Activated CD4-positive, alpha-beta T cell treated with anti-CD3 and anti-CD28 coated beads, Interleukin-10, Interleukin-2, amounts not matched to agents 100 ng/mL and 50 ng/mL, durations not matched to agents 16 hours and 8 hours (primary cell): Measurements from ENCODE around the gene ORAI1.
"Not testable (repeated sequence)": the region's sequence is repeated elsewhere in the genome, so short reads cannot be mapped to it uniquely, and the experiment has no call there.

Experiments used
- DNase-seq: peaks from one replicate; pipeline ENCODE4 v3.0.0-alpha.2; 2020

ORAI1 gene

DNA sequence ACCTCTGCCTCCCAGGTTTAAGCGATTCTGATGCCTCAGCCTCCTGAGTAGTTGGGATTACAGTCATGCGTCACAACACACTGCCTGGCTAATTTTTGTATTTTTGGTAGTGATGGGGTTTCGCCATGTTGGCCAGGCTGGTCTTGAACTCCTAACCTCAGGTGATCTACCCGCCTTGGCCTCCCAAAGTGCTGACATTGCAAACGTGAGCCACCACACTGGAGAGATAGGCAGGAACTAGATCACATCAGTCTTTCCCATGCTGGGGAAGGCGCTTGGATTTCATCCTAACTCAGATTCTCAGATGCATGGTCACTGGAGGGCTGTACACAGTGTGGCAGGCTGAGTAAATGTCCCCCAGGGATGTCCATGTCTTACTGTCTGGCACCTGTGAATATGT lies 18.0 kb upstream of the ORAI1 start:
- no peak for DNase-seq

DNA sequence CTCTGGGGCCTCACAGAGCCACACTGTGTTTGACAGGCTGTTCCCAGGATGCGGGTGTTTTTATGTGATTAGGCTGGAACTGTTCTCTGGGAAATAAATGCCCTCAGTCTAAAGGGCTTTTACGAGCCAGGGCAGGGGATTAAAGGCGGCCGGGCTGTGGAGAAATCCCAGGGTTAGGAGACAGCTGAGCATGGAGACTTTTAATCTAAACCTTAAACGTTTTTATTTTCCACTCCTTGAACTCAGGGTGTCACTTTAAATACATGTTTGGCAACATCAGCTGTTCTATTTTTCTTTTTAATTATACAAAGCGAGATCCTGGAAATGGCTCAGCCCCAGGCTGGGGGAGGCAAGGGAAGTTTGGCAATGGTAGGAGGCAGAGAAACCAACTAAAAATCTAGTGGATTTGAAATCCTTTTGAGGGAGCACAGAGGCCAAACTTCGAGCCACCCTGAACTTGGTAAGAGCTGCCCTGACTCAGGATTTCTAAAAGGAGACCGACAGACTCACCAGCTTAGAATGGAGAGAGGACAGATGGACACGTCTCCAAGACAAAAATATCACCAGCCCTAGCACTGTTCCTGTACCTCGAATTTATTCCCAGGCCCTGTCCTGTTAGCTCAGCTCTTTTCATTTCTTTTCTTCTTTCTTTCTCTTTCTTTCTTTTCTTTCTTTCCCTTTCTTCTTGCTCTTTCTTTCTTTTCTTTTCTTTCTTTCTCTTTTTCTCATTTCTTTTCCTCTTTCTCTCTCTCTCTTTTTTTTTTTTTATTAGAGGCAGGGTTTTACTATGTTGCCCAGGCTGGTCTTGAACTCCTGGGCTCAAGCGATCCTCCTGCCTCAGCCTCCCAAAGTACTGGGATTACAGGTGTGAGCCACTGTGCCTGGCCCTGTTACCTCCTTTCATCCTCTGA lies 15.8 kb upstream of the ORAI1 start:
- no peak for DNase-seq

- peak; percentile 19 for DNase-seq
These were observed 15.0 kb upstream of the ORAI1 start for GRCh38 chr12:121611306-121611705.

DNA sequence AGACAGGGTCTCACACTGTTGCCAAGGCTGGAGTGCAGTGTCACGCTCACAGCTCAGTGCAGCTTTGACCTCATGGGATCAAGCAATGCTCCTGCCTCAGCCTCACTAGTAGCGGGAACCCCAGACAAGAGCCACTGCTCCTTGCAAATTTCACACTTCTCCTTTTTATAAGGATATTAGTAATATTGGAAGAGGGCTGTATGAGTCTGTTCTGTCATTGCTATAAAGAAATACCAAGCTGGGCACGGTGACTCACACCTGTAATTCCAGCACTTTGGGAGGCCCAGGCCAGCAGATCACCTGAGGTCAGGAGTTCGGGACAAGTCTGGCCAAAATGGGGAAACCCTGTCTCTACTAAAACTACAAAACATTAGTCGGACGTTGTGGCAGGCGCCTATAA lies 12.9 kb upstream of the ORAI1 start:
- DNase-seq, result no peak

GRCh38 chr12:121614872-121615467 lies 11.4 kb upstream of the ORAI1 start:
- DNase-seq, result no peak

GRCh38 chr12:121618659-121619233 lies 7.6 kb upstream of the ORAI1 start:
- no peak for DNase-seq

GRCh38 chr12:121620333-121620891 lies 5.9 kb upstream of the ORAI1 start:
- no peak for DNase-seq

DNA sequence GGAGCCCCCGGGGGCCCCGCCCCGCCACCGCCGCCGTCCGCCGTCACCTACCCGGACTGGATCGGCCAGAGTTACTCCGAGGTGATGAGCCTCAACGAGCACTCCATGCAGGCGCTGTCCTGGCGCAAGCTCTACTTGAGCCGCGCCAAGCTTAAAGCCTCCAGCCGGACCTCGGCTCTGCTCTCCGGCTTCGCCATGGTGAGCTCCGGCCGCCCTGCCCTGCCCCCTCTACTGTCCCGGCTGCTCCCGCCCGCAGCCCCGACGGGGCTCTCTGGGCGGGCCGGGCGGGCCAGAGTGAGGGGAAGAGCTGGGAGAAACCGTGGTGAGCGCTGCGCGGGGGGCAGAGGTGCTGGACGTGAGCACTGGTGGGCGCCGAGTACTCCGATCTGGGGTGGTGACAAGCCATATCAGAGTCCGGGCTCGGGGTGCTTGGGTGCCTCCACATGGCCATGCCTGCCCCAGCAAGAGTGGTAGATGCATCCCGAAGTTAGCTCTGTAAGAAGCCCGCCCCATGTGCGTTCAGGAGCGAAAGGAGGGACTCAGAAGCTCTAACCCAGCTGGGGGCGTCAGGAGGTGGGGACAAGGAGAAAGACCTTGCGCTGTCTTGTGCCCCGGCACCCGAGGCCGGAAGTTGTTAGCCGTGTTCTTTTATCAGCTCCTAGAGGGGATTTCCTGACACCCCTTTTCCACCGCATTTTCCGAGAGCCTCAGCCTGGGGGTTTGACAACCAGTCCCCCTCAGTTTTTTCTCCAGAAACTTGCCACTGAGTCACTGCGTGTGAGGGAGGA lies 717 bp downstream of the ORAI1 start:
- DNase-seq, result peak; percentile 87

DNA sequence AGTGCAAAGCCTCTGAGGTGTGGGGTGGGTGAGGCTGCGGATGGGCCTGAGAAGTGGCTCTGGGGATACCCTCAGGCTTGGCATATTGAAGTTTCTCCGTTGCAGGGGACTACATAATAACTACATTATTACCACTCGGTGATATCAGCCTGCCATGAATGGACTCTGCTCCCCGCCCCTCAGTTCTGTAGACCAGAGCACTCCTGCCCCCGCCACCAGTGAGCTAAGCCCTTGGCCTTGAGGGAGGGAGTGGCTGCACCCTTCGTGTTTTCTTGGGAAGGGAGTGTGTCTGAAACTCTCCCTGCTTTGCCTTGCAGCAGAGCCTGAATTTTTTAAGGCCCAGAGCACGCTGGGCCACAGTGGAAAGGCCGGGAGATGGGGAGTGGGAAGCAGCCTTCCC lies 1.7 kb downstream of the ORAI1 start:
- DNase-seq, result peak; percentile 24

DNA sequence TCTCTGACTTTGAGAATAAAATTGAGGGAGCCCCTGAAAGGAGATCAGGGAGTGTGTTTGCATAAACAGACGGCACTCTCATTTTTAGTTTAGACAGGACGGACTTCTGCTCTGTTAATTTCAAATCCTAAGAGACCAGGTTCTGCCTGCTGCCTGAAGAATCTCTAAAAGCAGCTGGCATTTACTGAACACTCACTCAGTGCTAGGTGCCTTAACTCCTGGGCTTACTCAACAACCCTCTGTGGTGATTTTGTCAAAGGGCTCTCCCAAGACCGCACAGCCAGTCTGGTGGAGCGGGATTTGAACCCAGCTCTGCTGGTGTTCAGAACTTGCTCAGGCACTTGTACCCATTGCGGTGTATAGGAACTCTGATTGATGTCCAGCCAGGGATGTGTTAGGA lies 2.2 kb downstream of the ORAI1 start:
- peak; percentile 58 for DNase-seq

- DNase-seq, result no peak
These were observed 4.5 kb downstream of the ORAI1 start for GRCh38 chr12:121630791-121631355.

DNA sequence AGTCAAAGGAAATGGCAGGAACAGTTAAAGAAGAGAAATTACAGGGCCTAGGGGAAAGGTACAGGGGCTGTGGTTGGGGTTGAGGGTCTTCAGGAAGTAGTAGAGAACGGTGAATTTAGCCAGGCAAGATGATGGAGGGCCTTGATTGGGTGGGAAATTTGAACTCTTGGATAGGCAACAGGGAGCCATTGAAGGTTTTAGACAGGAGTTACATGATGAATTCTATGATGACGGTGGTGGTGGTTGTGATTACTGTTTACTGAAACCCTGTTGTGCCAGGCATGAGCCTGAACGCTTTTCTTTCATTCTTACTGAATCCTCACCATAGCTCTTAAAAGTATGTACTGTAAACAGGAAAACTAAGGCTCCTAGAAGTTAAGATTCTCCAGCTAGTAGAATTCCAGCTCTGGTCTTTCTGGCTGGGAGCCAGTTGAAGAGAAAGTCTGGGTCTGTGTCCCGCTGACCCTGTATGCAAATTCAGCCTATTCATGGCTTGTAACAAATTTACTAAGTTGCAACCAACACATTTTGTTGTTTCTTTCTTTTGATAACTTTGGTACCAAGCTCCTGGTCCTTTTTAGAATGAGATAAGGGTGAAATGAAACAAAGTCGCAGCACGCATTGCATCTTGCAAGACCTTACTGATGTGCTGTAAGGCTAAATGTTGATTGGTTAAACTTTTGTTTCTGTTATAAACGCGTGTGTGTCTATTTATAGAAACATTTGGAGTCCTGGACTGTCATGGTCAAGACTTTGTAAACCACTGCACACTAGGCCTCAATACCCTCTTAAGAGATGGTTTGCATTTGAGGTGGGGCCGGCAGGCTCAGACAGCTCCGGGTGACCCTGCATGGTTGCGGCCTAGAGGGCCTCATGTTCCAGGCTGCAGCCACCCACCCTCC lies 6.0 kb downstream of the ORAI1 start:
- DNase-seq, result no peak

- DNase-seq, result not testable (repeated sequence)
These were observed 7.5 kb downstream of the ORAI1 start for GRCh38 chr12:121633833-121634196.

DNA sequence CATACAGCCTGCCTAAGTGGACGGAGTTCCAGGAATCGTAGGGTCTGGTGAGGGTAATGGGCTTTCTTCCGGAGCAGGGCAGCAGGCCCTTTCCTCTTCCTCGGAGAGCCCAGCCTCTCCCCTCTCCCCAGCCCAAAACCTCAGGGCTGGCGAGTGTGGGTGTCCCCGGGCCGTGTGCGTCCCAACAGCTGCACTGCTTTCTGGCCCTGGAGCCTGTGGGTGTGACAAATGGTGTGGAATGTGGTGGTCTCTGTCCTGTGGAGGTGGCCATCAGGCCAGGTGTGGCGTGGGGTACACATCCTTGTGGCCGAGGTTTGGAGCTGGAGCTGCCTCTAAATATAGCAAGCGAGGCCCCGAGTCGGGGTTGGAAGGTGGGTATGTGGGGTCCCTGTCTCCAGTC lies 8.5 kb downstream of the ORAI1 start:
- no peak for DNase-seq

DNA sequence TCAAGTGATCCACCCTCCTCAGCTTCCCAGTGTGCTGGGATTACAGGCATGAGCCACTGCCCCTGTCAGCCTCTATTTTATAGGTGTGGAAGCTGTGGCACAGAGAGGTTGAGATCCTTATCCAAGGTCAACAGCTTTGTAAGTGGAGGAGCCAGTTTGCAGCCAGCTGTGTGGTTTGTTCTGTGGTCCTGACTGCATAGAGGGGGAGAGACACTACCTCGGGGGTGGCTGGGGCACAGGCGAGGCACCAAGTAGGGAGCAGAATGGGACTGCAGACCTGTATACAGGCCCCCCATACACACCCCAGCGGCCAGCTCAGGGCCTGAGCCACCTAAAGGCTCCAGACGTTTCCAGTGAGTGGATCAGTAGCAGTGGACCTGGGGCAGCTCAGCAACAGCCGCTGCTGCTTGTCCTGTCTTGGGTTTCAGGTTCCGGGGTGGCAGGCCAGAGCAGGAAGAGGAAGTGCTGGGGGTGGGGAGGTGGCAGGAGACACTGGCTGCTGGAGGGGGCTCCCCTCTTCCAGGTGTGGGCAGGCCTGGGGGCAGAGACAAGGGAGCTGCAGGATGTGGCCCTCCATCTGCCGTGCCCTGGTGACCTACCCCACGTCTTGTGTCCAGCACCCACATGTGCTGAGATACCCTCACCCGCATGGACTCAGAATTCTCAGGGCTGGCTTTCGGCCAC lies 11.0 kb downstream of the ORAI1 start:
- peak; percentile 75 for DNase-seq

DNA sequence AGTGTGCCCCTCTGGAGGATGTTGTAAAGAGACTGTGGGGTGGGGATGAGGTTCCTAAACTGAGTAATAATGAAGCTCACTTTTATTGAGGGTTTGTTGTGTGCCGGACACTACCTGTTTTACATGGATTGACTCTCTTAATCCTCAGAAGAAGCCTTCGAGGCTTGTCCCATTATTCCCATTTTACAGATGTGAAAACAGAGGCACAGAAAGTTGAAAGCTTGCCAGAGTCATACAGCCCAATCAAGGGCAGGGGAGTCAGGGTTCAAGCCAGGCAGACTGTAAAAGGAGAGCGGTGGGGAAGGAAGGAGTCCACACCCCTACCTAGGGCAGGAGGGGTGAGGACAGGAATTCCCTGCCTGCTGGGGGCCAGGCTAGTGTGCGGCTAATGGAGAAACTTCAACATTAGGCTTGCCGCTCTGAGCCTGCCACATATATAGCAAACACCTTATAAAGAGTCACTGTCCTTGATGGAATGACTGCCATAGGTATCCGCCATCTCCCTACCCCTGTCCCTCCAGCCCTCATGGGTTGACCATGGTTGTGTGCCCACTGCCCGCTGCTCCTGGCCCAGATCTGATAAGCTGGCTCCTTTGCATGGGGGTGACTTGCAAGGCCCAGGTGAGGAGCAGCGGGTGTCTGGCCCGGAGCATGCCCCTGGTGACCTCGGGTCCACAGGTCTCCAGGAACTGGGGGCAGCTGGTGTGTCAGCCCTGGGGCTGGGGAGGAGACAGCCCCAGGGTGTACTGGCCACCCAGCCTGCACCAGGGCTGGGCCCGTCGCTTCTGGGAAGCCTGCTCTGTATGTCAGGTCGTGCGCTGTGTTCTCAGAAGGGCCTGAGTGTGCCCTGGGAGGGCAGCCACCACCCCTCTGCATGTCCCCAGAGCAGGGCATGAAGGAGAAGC lies 12.2 kb downstream of the ORAI1 start:
- DNase-seq, result no peak

DNA sequence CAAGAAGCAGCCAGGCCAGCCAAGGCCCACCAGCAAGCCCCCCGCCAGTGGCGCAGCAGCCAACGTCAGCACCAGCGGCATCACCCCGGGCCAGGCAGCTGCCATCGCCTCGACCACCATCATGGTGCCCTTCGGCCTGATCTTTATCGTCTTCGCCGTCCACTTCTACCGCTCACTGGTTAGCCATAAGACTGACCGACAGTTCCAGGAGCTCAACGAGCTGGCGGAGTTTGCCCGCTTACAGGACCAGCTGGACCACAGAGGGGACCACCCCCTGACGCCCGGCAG lies 15.0 kb downstream of the ORAI1 start:
- no peak for DNase-seq

DNA sequence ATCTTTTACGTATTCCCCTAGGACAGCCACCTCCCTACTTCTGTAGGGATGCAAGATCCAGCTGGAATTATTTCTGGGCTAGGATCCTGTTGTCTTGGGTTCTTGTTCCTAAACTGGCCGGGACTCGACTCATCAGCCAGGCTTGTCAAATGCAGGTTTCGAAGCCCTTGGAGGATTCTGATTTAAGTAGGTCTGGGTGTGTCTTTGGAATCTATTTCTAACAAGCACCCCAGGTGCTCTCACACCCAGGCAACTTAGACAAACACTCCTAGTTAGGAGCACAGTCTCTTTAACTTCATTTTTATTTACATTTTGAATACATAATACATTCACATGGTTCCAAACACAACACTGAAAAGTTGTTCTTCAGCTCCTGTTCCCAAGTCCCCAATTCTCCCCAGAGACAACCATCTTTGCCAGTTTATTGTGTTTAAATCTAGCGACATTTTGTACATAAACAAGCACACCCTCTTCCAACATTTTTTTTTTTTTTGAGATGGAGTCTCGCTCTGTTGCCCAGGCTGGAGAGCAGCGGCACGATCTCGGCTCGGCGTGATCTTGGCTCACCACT lies 22.2 kb downstream of the ORAI1 start:
- DNase-seq, result no peak

- DNase-seq, result no peak
These were observed 23.0 kb downstream of the ORAI1 start for GRCh38 chr12:121649322-121649721.
